GM12872 (cell line): ENCODE measurements around the gene XCR1.

Experiments used
- CTCF ChIP-seq: IDR thresholded peaks from 3 replicates; pipeline ENCODE4 v1.5.1; 2011; ENCODE audit warnings: low read depth, mild to moderate bottlenecking, low read length, moderate library complexity; ENCODE audit not compliant: insufficient read depth

Gene XCR1

GRCh38 chr3:45981346-45982074 lies 45.8 kb downstream of the XCR1 start:
- TF ChIP-seq CTCF, result no peak

GRCh38 chr3:45980819-45981218 lies 46.5 kb downstream of the XCR1 start:
- TF ChIP-seq CTCF, result no peak

- TF ChIP-seq CTCF, result no peak
Measured at GRCh38 chr3:45980229-45980813, 47.0 kb downstream of the XCR1 start.

- no peak for TF ChIP-seq CTCF
Measured at GRCh38 chr3:45979378-45979777, 47.9 kb downstream of the XCR1 start.

- no peak for TF ChIP-seq CTCF
Measured at GRCh38 chr3:45978006-45978761, 49.1 kb downstream of the XCR1 start.

GRCh38 chr3:45976191-45977091 lies 50.8 kb downstream of the XCR1 start:
- TF ChIP-seq CTCF, result no peak

- TF ChIP-seq CTCF, result no peak
Measured at GRCh38 chr3:45975686-45976085, 51.6 kb downstream of the XCR1 start.
